Lower leg skin (tissue), 4 donors: Measurements from ENCODE around the gene FAM169A. TPM values are rescaled to one million over a fixed set of nuclear protein-coding genes. Genes with fewer than 3 reads are reported as not detected.

ENCODE experiments used
- DNase-seq, 2 donors: peaks; one replicate each; pipeline ENCODE4 v3.0.0-alpha.2; 2019; ENCODE audit warnings: low spot score in 2 of 2
- H3K4me3 ChIP-seq: fragments of 200-600 bp; sonication (generic); 2 replicates; pipeline ENCODE4 v1.5.1; 2017; ENCODE audit warnings: mild to moderate bottlenecking, low read depth; ENCODE audit not compliant: poor library complexity, severe bottlenecking
- CTCF ChIP-seq, 3 donors: fragments of 450-650 bp; IDR thresholded peaks; one replicate each; pipeline ENCODE4 v1.5.1; 2016; ENCODE audit warnings: antibody characterized with exemption in 3 of 3, mild to moderate bottlenecking in 3 of 3, moderate library complexity in 2 of 3
- POLR2A ChIP-seq, 2 donors: fragments of 450-650 bp; IDR thresholded peaks; one replicate each; pipeline ENCODE4 v1.6.1; 2016 to 2017; ENCODE audit warnings: antibody characterized with exemption in 2 of 2, mild to moderate bottlenecking in 1 of 2, moderate library complexity in 1 of 2
- WGBS, 2 donors: methylation state at CpG; one replicate each; pipeline ENCODE4 v1.1.5; 2018; 5-methylcytosine and 5-hydroxymethylcytosine counted together
- intact Hi-C: fragments of 100-400 bp; cut with DNase I; formaldehyde crosslinking; loops from one replicate; pipeline ENCODE4 v1.15.0; 2023; ENCODE audit warnings: low total_unique reads
- total RNA-seq, 4 donors: library from RNA; depleted of rRNA; stranded (reverse); fragments of >200 nt; gene quantifications; one replicate each; pipeline ENCODE4 v1.1.0, GENCODE V29; 2016

FAM169A gene
- total RNA-seq, 4 donors from 2014 or later, result 0.08 to 2.9 (median 0.85) TPM

- no peak for DNase-seq
- TF ChIP-seq CTCF (IDR thresholded peaks at IDR 0.05) (no peak), POLR2A (IDR thresholded peaks at IDR 0.05) (no peak)
- no peak overlapping the region for H3K4me3 ChIP-seq
- intact Hi-C loops, result no loop called here
- WGBS, 2 donors, result 94 to 99% methylated on average over 4 of the region's 4 CpGs
Observed at GRCh38 chr5:74738406-74738805, 127.8 kb downstream of the FAM169A start.

- 83 to 94% methylated on average over 6 of the region's 6 CpGs for WGBS, 2 donors
- TF ChIP-seq CTCF (IDR thresholded peaks at IDR 0.05) (no peak), POLR2A (IDR thresholded peaks at IDR 0.05) (no peak)
- DNase-seq, result no peak
- H3K4me3 ChIP-seq, result no peak overlapping the region
- intact Hi-C loops, result no loop called here
Observed at GRCh38 chr5:74736759-74737158, 129.4 kb downstream of the FAM169A start.

Other genes with a start within 250 kb of the FAM169A start
- gene ENC1, start 225.7 kb downstream of the FAM169A start, total RNA-seq, result 10 to 100 TPM; 10.5 to 14.1 (median 13.1) TPM
- 100 to 1,000 TPM in 2 of 4 donors, 10 to 100 TPM in 2; 66.2 to 134 (median 93.9) TPM for gene HEXB, start 181.2 kb downstream of the FAM169A start, total RNA-seq
- gene GFM2, start 99.3 kb downstream of the FAM169A start, total RNA-seq, result 10 to 100 TPM; 16.7 to 19.9 (median 19.6) TPM
- gene NSA2, start 99.1 kb downstream of the FAM169A start, total RNA-seq, result 100 to 1,000 TPM in 1 of 4 donors, 10 to 100 TPM in 3; 78.0 to 128 (median 85.3) TPM
- 1 to 10 TPM; 2.6 to 5.5 (median 3.5) TPM for gene GCNT4, start 186.2 kb upstream of the FAM169A start, total RNA-seq